HepG2 (cell line): ENCODE measurements around the gene PCP4L1. TPM values are rescaled to one million over a fixed set of nuclear protein-coding genes. Genes with fewer than 3 reads are reported as not detected.

Source experiments
- ARID2 ChIP-seq: sonication (generic); formaldehyde crosslinking; IDR thresholded peaks from 2 replicates; pipeline ENCODE4 v1.8.1; 2022; ENCODE audit warnings: mild to moderate bottlenecking, missing genetic modification reagents, borderline replicate concordance
- BRCA1 ChIP-seq: sonication (generic); formaldehyde crosslinking; IDR thresholded peaks from 2 replicates; pipeline ENCODE4 v1.4.0; 2020; ENCODE audit warnings: missing genetic modification reagents
- BRF2 ChIP-seq: sonication (generic); formaldehyde crosslinking; IDR thresholded peaks from 2 replicates; pipeline ENCODE4 v1.8.1; 2022; ENCODE audit warnings: mild to moderate bottlenecking, missing genetic modification reagents
- CREB1 ChIP-seq, 2 experiments: fragments of 450-650 bp in 1 of 2; IDR thresholded peaks; 2 replicates each; pipeline ENCODE4 v1.6.1; 2016 to 2017; ENCODE audit warnings: control low read depth in 1 of 2, mild to moderate bottlenecking in 1 of 2, missing compliant biosample characterization in 1 of 2, missing genetic modification characterization in 1 of 2
- DNMT1 ChIP-seq: sonication (generic); formaldehyde crosslinking; IDR thresholded peaks from 2 replicates; pipeline ENCODE4 v1.5.1; 2020; ENCODE audit warnings: mild to moderate bottlenecking, missing genetic modification reagents
- KLF16 ChIP-seq, 2 experiments: sonication (generic) in 1 of 2; formaldehyde crosslinking in 1 of 2; IDR thresholded peaks; 2 replicates each; pipeline versions ENCODE4 v1.6.1 to v1.8.0; 2016 to 2023; ENCODE audit warnings: missing genetic modification reagents in 2 of 2, missing compliant biosample characterization in 1 of 2
- NFE2L2 ChIP-seq: fragments of 150-350 bp; IDR thresholded peaks from 2 replicates; pipeline ENCODE4 v1.6.1; 2014; ENCODE audit warnings: low read length
- NFKB2 ChIP-seq: sonication (generic); formaldehyde crosslinking; IDR thresholded peaks from 2 replicates; pipeline ENCODE4 v1.4.0; 2020; ENCODE audit warnings: missing genetic modification reagents, borderline replicate concordance
- NFYC ChIP-seq: IDR thresholded peaks from 2 replicates; pipeline ENCODE4 v1.6.1; 2016; ENCODE audit warnings: missing genetic modification reagents, missing compliant biosample characterization
- NONO ChIP-seq, 2 experiments: fragments of 450-650 bp in 1 of 2; sonication (generic) in 1 of 2; formaldehyde crosslinking in 1 of 2; IDR thresholded peaks in 1 of 2; conservative IDR thresholded peaks in 1 of 2; 2 replicates each; pipeline versions ENCODE4 v1.6.1 to v1.8.0; 2017 to 2022; ENCODE audit warnings: mild to moderate bottlenecking in 1 of 2, missing genetic modification reagents in 1 of 2, moderate library complexity in 1 of 2
- RFX5 ChIP-seq: IDR thresholded peaks from 2 replicates; pipeline ENCODE4 v1.6.1; 2011; ENCODE audit warnings: low read depth, low read length, improper control_type of control experiment
- RFXANK ChIP-seq: IDR thresholded peaks from 2 replicates; pipeline ENCODE4 v1.6.1; 2016
- SIX4 ChIP-seq: sonication (generic); formaldehyde crosslinking; IDR thresholded peaks from 2 replicates; pipeline ENCODE4 v1.4.0; 2020; ENCODE audit warnings: missing genetic modification reagents
- SNAI1 ChIP-seq: sonication (generic); formaldehyde crosslinking; IDR thresholded peaks from 2 replicates; pipeline ENCODE4 v1.5.0; 2020; ENCODE audit warnings: mild to moderate bottlenecking, missing genetic modification reagents, borderline replicate concordance
- YY1 ChIP-seq: IDR thresholded peaks from 2 replicates; pipeline ENCODE4 v1.6.1; 2011; ENCODE audit warnings: low read length, low read depth, moderate library complexity, mild to moderate bottlenecking; ENCODE audit not compliant: insufficient read depth, insufficient replicate concordance
- ZBTB26 ChIP-seq: IDR thresholded peaks from 2 replicates; pipeline ENCODE4 v1.6.1; 2016; ENCODE audit warnings: missing compliant biosample characterization, missing genetic modification reagents, borderline replicate concordance
- ZNF430 ChIP-seq: sonication (generic); formaldehyde crosslinking; IDR thresholded peaks from 2 replicates; pipeline ENCODE4 v1.9.0; 2021; ENCODE audit warnings: mild to moderate bottlenecking, missing genetic modification reagents
- ZNF431 ChIP-seq: sonication (generic); formaldehyde crosslinking; IDR thresholded peaks from 2 replicates; pipeline ENCODE4 v1.9.0; 2022; ENCODE audit warnings: missing genetic modification reagents, low read depth, mild to moderate bottlenecking, borderline replicate concordance
- ZNF432 ChIP-seq: sonication (generic); formaldehyde crosslinking; IDR thresholded peaks from 2 replicates; pipeline ENCODE4 v1.5.0; 2020; ENCODE audit warnings: missing genetic modification reagents, mild to moderate bottlenecking, borderline replicate concordance
- ZNF740 ChIP-seq: sonication (generic); formaldehyde crosslinking; IDR thresholded peaks from 2 replicates; pipeline ENCODE4 v1.4.0; 2020; ENCODE audit warnings: missing genetic modification reagents
- ZNF788 ChIP-seq: sonication (generic); formaldehyde crosslinking; IDR thresholded peaks from 2 replicates; pipeline ENCODE4 v1.5.0; 2020; ENCODE audit warnings: mild to moderate bottlenecking, missing genetic modification reagents, borderline replicate concordance
- ZNF839 ChIP-seq: sonication (generic); formaldehyde crosslinking; IDR thresholded peaks from 2 replicates; pipeline ENCODE4 v1.4.0; 2020; ENCODE audit warnings: missing genetic modification reagents, mild to moderate bottlenecking, borderline replicate concordance
- ZSCAN29 ChIP-seq: sonication (generic); formaldehyde crosslinking; conservative IDR thresholded peaks from 2 replicates; pipeline ENCODE4 v1.4.0; 2020; ENCODE audit warnings: mild to moderate bottlenecking, missing genetic modification reagents
- polyA plus RNA-seq, 8 experiments: library from polyadenylated mRNA; depleted of rRNA in 3 of 8; stranded (reverse) in 7 of 8; unstranded in 1 of 8; fragments of >200 nt; fragmentation: Illumina TruSeq in 4 of 8; extraction: Trizol in 4 of 8; gene quantifications; 2 replicates each; pipeline versions ENCODE4 v1.2.1 to v1.2.3, GENCODE V29; 2011 to 2016; ENCODE audit warnings: low read depth in 4 of 8, missing spikeins in 1 of 8, mixed read lengths in 1 of 8; ENCODE audit not compliant: insufficient read depth in 1 of 8
- total RNA-seq, 5 experiments: library from RNA; depleted of rRNA; stranded (reverse); fragments of >200 nt; fragmentation: Illumina TruSeq; extraction: Trizol; gene quantifications; 2 replicates each; pipeline ENCODE4 v1.2.3, GENCODE V29; 2016; ENCODE audit warnings: low read depth in 1 of 5
- TF ChIP-seq, protein P1 (sequence below): sonication (generic); formaldehyde crosslinking; IDR thresholded peaks from 2 replicates; pipeline ENCODE4 v1.5.0; 2020; ENCODE audit warnings: mild to moderate bottlenecking, missing genetic modification reagents, moderate library complexity

The PCP4L1 gene
- total and polyA plus RNA-seq, 2 of the 13 experiments (the other 11 are each of a cell fraction or from before 2014, with no cell fraction given): 0.28 TPM; not detected in 1

DNA sequence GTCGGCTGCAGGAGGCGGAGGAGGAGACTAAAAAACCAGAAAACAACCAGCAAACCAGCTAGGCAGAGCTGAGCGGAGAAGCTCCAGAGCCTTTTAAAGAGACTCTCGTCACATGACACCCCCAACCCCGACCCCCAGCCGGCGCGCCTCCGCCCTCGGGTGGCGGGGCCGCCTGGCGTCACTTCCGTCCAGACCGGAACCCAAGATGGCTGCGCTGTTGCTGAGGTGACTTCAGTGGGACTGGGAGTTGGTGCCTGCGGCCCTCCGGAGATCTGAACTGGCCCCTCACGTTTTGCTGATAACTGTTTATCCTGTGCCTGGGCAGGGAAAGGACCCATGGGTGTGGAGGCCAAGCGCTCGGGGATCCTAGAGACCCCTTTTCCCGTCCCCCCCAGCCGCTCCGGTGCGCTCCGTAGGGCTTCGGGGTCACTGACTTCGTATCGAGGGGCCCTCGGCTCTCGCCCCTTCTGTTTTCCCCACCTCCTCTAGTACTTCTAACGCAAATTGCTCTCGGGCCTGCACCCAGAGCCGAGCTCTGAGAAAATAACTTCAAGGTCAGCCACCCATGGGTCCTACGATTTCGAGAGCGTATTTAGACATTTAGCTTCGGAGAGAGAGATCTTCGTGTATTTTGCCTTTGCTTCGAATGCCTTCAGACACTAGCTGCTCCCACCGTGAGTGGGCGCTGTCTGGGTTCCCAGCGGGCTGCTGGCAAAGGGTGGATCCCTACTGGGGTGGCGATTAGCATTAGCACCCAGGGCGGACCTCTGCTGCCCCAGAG is 55.8 kb downstream of the PCP4L1 start, which contains the start of gene SDHC (continued):
- TF ChIP-seq BRCA1 (CRISPR knock-in tag) (0 out of 2 replicates have a peak, but pooled peaks have one; percentile 3), RFX5 (peak; percentile 41; the same call in 1 of the 2 replicates), NFYC (peak; percentile 40; the same call in 1 of the 2 replicates), NFE2L2 (no peak), ZNF788 (peak; percentile 40; the same call in 1 of the 2 replicates), ZNF432 (CRISPR knock-in tag) (no peak), SIX4 (peak; percentile 43; the same call in 1 of the 2 replicates), ZNF740 (CRISPR knock-in tag) (no peak), SNAI1 (peak; percentile 37; the same call in 1 of the 2 replicates), KLF16 (CRISPR knock-in tag; IDR thresholded peaks at IDR 0.05) (peak in 1 of 2 experiments; percentile 92; a peak in 2 of 4 replicates), ZSCAN29 (CRISPR knock-in tag) (0 out of 2 replicates have a peak, but pooled peaks have one; percentile 32), CREB1 (IDR thresholded peaks at IDR 0.05) (peak; percentile 89), CREB1 (CRISPR knock-in tag; IDR thresholded peaks at IDR 0.05) (peak; percentile 97), NFKB2 (peak; percentile 82; the same call in 1 of the 2 replicates), YY1 (peak; percentile 97), ZNF430 (CRISPR knock-in tag) (peak; percentile 88), ARID2 (CRISPR knock-in tag) (no peak), BRF2 (CRISPR knock-in tag) (no peak), ZBTB26 (CRISPR knock-in tag) (peak; percentile 97), ZNF431 (CRISPR knock-in tag) (peak; percentile 80; the same call in 1 of the 2 replicates), RFXANK (CRISPR knock-in tag) (no peak), ZNF839 (no peak), DNMT1 (CRISPR knock-in tag) (no peak), NONO (IDR thresholded peaks at IDR 0.05) (no peak), NONO (CRISPR knock-in tag; conservative IDR thresholded peaks at IDR 0.05) (peak; percentile 74; the same call in 1 of the 2 replicates)
- TF ChIP-seq, protein P1, sequence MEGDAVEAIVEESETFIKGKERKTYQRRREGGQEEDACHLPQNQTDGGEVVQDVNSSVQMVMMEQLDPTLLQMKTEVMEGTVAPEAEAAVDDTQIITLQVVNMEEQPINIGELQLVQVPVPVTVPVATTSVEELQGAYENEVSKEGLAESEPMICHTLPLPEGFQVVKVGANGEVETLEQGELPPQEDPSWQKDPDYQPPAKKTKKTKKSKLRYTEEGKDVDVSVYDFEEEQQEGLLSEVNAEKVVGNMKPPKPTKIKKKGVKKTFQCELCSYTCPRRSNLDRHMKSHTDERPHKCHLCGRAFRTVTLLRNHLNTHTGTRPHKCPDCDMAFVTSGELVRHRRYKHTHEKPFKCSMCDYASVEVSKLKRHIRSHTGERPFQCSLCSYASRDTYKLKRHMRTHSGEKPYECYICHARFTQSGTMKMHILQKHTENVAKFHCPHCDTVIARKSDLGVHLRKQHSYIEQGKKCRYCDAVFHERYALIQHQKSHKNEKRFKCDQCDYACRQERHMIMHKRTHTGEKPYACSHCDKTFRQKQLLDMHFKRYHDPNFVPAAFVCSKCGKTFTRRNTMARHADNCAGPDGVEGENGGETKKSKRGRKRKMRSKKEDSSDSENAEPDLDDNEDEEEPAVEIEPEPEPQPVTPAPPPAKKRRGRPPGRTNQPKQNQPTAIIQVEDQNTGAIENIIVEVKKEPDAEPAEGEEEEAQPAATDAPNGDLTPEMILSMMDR (CRISPR knock-in tag): peak; percentile 73
